ENCODE results near the gene TMEM201.

GRCh38 chr1:9573723-9574122 is 15.0 kb upstream of the TMEM201 start:
- TF ChIP-seq CTCF (IDR thresholded peaks at IDR 0.05) (peak; percentile 29 to 40 (median 36)), POLR2A (IDR thresholded peaks at IDR 0.05; ENCODE audit: low read depth) (no peak)
